IPS-20b (cell line): ENCODE results near the gene POLN.
"Not testable (repeated sequence)": the region's sequence is repeated elsewhere in the genome, so short reads cannot be mapped to it uniquely, and the experiment has no call there.

Experiments used
- H3K27ac ChIP-seq: one replicate; pipeline ENCODE4 v1.5.1; 2013; ENCODE audit warnings: low read length
- H3K27me3 ChIP-seq: 2 replicates; pipeline ENCODE4 v1.6.1; 2013; ENCODE audit warnings: mild to moderate bottlenecking, low read length, inconsistent platforms; ENCODE audit not compliant: insufficient read depth
- H3K36me3 ChIP-seq: 2 replicates; pipeline ENCODE4 v1.6.1; 2013; ENCODE audit warnings: low read depth, mild to moderate bottlenecking, inconsistent platforms, low read length, moderate library complexity; ENCODE audit not compliant: insufficient read depth
- H3K4me1 ChIP-seq: 2 replicates; pipeline ENCODE4 v1.6.1; 2013; ENCODE audit warnings: mild to moderate bottlenecking, control low read depth, inconsistent platforms, low read length, moderate library complexity; ENCODE audit not compliant: insufficient read depth
- H3K4me3 ChIP-seq: 2 replicates; pipeline ENCODE4 v1.5.1; 2013; ENCODE audit warnings: mild to moderate bottlenecking, low read length, inconsistent platforms
- H3K9ac ChIP-seq: 2 replicates; pipeline ENCODE4 v1.6.1; 2013; ENCODE audit warnings: low read depth, mild to moderate bottlenecking, inconsistent platforms, low read length, moderate library complexity
- H3K9me3 ChIP-seq: 2 replicates; pipeline ENCODE4 v1.6.1; 2013; ENCODE audit warnings: mild to moderate bottlenecking, low read depth, low read length, inconsistent platforms; ENCODE audit not compliant: insufficient read depth

The POLN gene

DNA sequence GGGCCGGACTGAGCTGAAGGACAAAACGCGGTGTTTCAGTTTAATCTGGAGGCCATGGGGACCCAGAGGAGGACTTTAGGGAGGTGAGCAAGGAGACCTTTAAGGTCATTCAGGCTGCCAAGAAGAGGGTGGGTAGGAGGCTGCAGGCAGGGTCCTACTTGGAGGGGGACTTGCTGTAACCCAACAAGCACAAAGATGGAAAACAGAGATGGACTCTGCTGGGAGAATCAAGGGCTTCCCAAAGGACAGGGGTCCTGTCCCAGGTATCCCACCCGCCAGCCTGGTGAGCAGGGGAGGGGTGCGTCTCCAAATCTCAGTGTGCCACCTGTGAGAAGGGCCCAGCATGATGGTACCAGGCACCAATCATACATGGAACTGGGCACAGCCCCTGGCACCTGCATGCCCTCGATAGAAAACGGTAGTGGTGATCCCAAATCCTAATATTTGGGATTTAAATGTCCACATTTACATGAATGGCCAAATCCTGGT is 3.9 kb upstream of the POLN start:
- H3K9me3 ChIP-seq = peaks cover 8% of the 10 kb centered on the region
- H3K27ac ChIP-seq = no peak overlapping the region
- peaks cover 3% of the 10 kb centered on the region; the same call in 1 of the 2 replicates for H3K27me3 ChIP-seq
- no peaks in the 10 kb centered on the region for H3K36me3 ChIP-seq
- H3K9ac ChIP-seq = no peak overlapping the region
- no peaks in the 10 kb centered on the region for H3K4me1 ChIP-seq
- H3K4me3 ChIP-seq = no peak overlapping the region

DNA sequence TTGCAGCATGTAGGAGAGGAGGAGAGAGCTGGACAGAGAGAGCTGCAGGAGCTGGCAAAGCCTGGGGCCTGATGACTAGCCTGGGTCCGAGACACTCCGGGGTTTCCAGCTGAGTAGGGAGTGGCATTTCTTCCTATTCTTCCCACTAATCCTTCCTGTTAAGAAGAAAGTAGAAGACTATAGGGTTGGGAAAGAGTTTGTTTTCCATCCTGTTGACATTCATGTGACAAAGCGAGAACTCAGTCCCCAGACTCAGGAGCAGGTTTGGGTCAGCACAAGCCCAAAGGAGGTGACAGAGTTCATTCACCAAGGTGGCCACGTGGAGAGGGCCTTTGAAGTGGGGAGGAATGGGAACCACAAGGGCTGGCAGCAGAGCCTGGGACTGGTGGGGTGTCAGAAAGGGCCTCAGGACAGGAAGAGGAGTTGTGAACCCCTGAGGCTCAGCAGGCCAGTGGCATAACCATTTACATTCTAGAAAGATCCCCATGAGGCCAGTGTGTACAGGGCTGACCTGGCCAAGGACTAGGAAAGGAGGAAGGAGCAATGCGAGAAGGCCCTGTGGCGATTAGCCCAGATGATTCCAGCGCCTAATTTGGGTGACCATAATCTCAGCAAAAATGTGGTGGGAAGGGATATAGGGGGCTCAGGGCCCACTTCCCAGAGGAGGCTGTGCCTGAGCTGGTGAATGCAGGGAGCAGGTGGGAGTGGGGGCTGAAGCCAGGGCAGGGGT is 3.3 kb upstream of the POLN start:
- Histone ChIP-seq H3K27me3 (peaks cover 3% of the 10 kb centered on the region; the same call in 1 of the 2 replicates), H3K9me3 (peaks cover 8% of the 10 kb centered on the region), H3K36me3 (no peaks in the 10 kb centered on the region; the same call in 1 of the 2 replicates), H3K4me3 (no peak overlapping the region), H3K9ac (no peak overlapping the region), H3K4me1 (0 out of 2 replicates have a peak, but pooled peaks cover 4% of the 10 kb centered on the region), H3K27ac (no peak overlapping the region)

- 0 out of 2 replicates have a peak, but pooled peaks cover 4% of the 10 kb centered on the region for H3K4me1 ChIP-seq
- peaks cover 8% of the 10 kb centered on the region for H3K9me3 ChIP-seq
- no peak overlapping the region for H3K9ac ChIP-seq
- no peak overlapping the region for H3K27ac ChIP-seq
- H3K27me3 ChIP-seq = peaks cover 3% of the 10 kb centered on the region; the same call in 1 of the 2 replicates
- H3K4me3 ChIP-seq = no peak overlapping the region
- H3K36me3 ChIP-seq = peaks cover 10% of the 10 kb centered on the region
These were observed 1.9 kb upstream of the POLN start for GRCh38 chr4:2243681-2244380.

- H3K9ac ChIP-seq = peak overlapping the region; percentile 82; the same call in 1 of the 2 replicates
- H3K9me3 ChIP-seq = peaks cover 8% of the 10 kb centered on the region
- H3K27ac ChIP-seq = no peak overlapping the region
- H3K4me3 ChIP-seq = peak overlapping the region; percentile 77
- H3K36me3 ChIP-seq = peaks cover 31% of the 10 kb centered on the region
- H3K27me3 ChIP-seq = peaks cover 3% of the 10 kb centered on the region; the same call in 1 of the 2 replicates
- 0 out of 2 replicates have a peak, but pooled peaks cover 4% of the 10 kb centered on the region for H3K4me1 ChIP-seq
These were observed 918 bp downstream of the POLN start for GRCh38 chr4:2241003-2241402.

- Histone ChIP-seq H3K9me3 (no peaks in the 10 kb centered on the region), H3K4me1 (0 out of 2 replicates have a peak, but pooled peaks cover 4% of the 10 kb centered on the region), H3K27me3 (no peaks in the 10 kb centered on the region), H3K36me3 (peaks cover 51% of the 10 kb centered on the region), H3K9ac (no peak overlapping the region), H3K4me3 (no peak overlapping the region), H3K27ac (no peak overlapping the region)
These were observed 4.8 kb downstream of the POLN start for GRCh38 chr4:2236944-2237666.

GRCh38 chr4:2231082-2231481 is 10.8 kb downstream of the POLN start:
- no peak overlapping the region for H3K9ac ChIP-seq
- H3K27me3 ChIP-seq = no peaks in the 10 kb centered on the region
- H3K4me3 ChIP-seq = no peak overlapping the region
- H3K36me3 ChIP-seq = peaks cover 26% of the 10 kb centered on the region
- no peaks in the 10 kb centered on the region for H3K9me3 ChIP-seq
- H3K4me1 ChIP-seq = no peaks in the 10 kb centered on the region
- no peak overlapping the region for H3K27ac ChIP-seq

DNA sequence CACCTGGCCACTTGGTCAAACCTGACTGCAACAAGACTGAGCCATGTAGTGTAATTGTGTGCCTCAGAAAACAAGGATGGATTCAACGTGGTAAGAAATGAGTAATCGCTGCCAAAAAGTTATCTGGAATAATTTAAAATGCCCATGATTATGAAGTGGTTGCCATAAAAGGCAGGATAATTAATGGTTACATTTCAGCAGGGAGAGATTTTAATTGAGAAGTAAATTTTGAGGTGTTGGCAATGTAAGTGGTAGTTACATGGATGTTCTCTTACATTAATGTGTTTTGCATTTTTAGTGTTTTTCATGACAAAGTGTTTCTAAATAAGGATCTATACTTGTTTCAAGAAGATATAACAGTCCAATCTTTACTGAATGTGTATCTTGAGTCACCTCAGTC is 15.7 kb downstream of the POLN start:
- Histone ChIP-seq H3K9me3 (no peaks in the 10 kb centered on the region), H3K9ac (no peak overlapping the region), H3K4me1 (peaks cover 21% of the 10 kb centered on the region), H3K4me3 (no peak overlapping the region), H3K36me3 (no peaks in the 10 kb centered on the region; the same call in 1 of the 2 replicates), H3K27me3 (no peaks in the 10 kb centered on the region; the same call in 1 of the 2 replicates), H3K27ac (no peak overlapping the region)

GRCh38 chr4:2222838-2223237 is 19.1 kb downstream of the POLN start:
- Histone ChIP-seq H3K4me1 (peaks cover 29% of the 10 kb centered on the region), H3K9ac (no peak overlapping the region; the same call in 1 of the 2 replicates), H3K36me3 (no peaks in the 10 kb centered on the region), H3K9me3 (no peaks in the 10 kb centered on the region), H3K27me3 (peaks cover 21% of the 10 kb centered on the region; the same call in 1 of the 2 replicates), H3K4me3 (no peak overlapping the region), H3K27ac (no peak overlapping the region)

- H3K27ac ChIP-seq = peak overlapping the region; percentile 10
- H3K4me1 ChIP-seq = peaks cover 29% of the 10 kb centered on the region
- H3K9me3 ChIP-seq, H3K36me3 ChIP-seq: not testable (repeated sequence)
- peak overlapping the region; percentile 20; the same call in 1 of the 2 replicates for H3K4me3 ChIP-seq
- peak overlapping the region; percentile 49; the same call in 1 of the 2 replicates for H3K9ac ChIP-seq
- peaks cover 35% of the 10 kb centered on the region; the same call in 1 of the 2 replicates for H3K27me3 ChIP-seq
These were observed 20.5 kb downstream of the POLN start for GRCh38 chr4:2221378-2221777.

GRCh38 chr4:2220016-2220630 is 21.8 kb downstream of the POLN start:
- H3K9me3 ChIP-seq = no peaks in the 10 kb centered on the region
- H3K27ac ChIP-seq = no peak overlapping the region
- peaks cover 37% of the 10 kb centered on the region for H3K4me1 ChIP-seq
- no peak overlapping the region; the same call in 1 of the 2 replicates for H3K4me3 ChIP-seq
- H3K36me3 ChIP-seq = no peaks in the 10 kb centered on the region
- H3K27me3 ChIP-seq = peaks cover 47% of the 10 kb centered on the region; the same call in 1 of the 2 replicates
- peak overlapping the region; percentile 46; the same call in 1 of the 2 replicates for H3K9ac ChIP-seq
